ENCODE measurements around the gene RANBP17.
"Not testable (repeated sequence)": the region's sequence is repeated elsewhere in the genome, so short reads cannot be mapped to it uniquely, and the experiment has no call there.

RANBP17 gene

GRCh38 chr5:171031977-171032376, 170.2 kb downstream of the RANBP17 start:
- Histone ChIP-seq H3K4me3 (ENCODE audit: low read length) (no peak overlapping the region), H3K4me2 (ENCODE audit: low read depth, low read length) (no peak overlapping the region), H3K36me3 (replicated peaks; ENCODE audit: insufficient read depth, low read length) (no peaks in the 10 kb centered on the region), H3F3A (ENCODE audit: insufficient read depth, low read length) (no peaks in the 10 kb centered on the region), H4K20me1 (ENCODE audit: insufficient read depth, low read length) (no peaks in the 10 kb centered on the region), H2AFZ (ENCODE audit: low read length) (no peak overlapping the region), H3K79me2 (ENCODE audit: low read length) (no peaks in the 10 kb centered on the region), H3K27me3 (replicated peaks; ENCODE audit: insufficient read depth, low read length) (no peaks in the 10 kb centered on the region), H3K9ac (ENCODE audit: low read length) (no peak overlapping the region), H3K4me1 (ENCODE audit: low read length) (no peaks in the 10 kb centered on the region), H3K9me2 (replicated peaks; ENCODE audit: insufficient read depth, low read length) (no peaks in the 10 kb centered on the region), H3K27ac (ENCODE audit: low read length) (no peak overlapping the region), H3K9me3 (replicated peaks; ENCODE audit: insufficient read depth, low read length) (no peaks in the 10 kb centered on the region)
- no peak for TF ChIP-seq EZH2phosphoT487 (IDR thresholded peaks at IDR 0.05; ENCODE audit: low read length)
- TF ChIP-seq CTCF (IDR thresholded peaks at IDR 0.05; ENCODE audit: low read length): no peak
- no peak for TF ChIP-seq EZH2 (optimal IDR thresholded peaks at IDR 0.05; ENCODE audit: low read depth, low read length)
- no peak for DNase-seq

DNA sequence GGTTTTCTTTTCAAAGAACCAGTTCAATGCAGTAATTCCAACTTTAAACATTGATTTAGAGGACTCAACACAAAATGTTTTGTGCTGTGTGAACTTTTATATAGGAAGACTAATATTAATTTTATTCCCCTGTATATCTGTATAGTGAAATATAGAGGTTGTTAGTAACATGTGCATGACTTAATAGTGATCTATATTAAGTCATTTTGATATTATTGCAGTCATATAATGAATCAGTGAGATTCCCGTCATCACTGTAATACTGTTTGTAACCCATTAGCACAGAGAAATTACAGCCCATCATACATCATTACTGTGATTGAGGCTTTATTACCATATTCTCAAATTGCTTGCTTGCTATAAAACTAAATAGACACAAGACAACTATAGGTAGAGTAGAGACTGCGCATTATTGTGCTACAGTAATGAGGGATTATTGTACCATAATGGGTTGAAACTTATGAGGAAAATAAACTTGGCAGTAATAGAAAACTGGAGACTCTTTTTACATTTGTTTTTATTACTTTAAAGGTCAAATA, 170.7 kb downstream of the RANBP17 start:
- H3K9me3 ChIP-seq (replicated peaks; ENCODE audit: insufficient read depth, low read length): no peaks in the 10 kb centered on the region
- no peak overlapping the region for H3K27ac ChIP-seq (ENCODE audit: low read length)
- H3K9ac ChIP-seq (ENCODE audit: low read length): no peak overlapping the region
- H3K4me3 ChIP-seq (ENCODE audit: low read length): no peak overlapping the region
- H3K36me3 ChIP-seq (replicated peaks; ENCODE audit: insufficient read depth, low read length): no peaks in the 10 kb centered on the region
- TF ChIP-seq EZH2phosphoT487 (IDR thresholded peaks at IDR 0.05; ENCODE audit: low read length) (no peak), CTCF (IDR thresholded peaks at IDR 0.05; ENCODE audit: low read length) (no peak)
- no peak overlapping the region for H2AFZ ChIP-seq (ENCODE audit: low read length)
- no peak overlapping the region for H3K4me2 ChIP-seq (ENCODE audit: low read depth, low read length)
- no peaks in the 10 kb centered on the region for H4K20me1 ChIP-seq (ENCODE audit: insufficient read depth, low read length)
- no peaks in the 10 kb centered on the region for H3K79me2 ChIP-seq (ENCODE audit: low read length)
- H3K27me3 ChIP-seq (replicated peaks; ENCODE audit: insufficient read depth, low read length): no peaks in the 10 kb centered on the region
- H3K4me1 ChIP-seq (ENCODE audit: low read length): no peaks in the 10 kb centered on the region
- no peaks in the 10 kb centered on the region for H3K9me2 ChIP-seq (replicated peaks; ENCODE audit: insufficient read depth, low read length)
- no peak for DNase-seq
- H3F3A ChIP-seq (ENCODE audit: insufficient read depth, low read length): no peaks in the 10 kb centered on the region

- not testable (repeated sequence) for H3F3A ChIP-seq (ENCODE audit: insufficient read depth, low read length); H3K27ac ChIP-seq (ENCODE audit: low read length); H3K9me2 ChIP-seq (replicated peaks; ENCODE audit: insufficient read depth, low read length); H4K20me1 ChIP-seq (ENCODE audit: insufficient read depth, low read length); H3K79me2 ChIP-seq (ENCODE audit: low read length); H3K4me1 ChIP-seq (ENCODE audit: low read length); H3K9ac ChIP-seq (ENCODE audit: low read length); H3K27me3 ChIP-seq (replicated peaks; ENCODE audit: insufficient read depth, low read length); H3K4me3 ChIP-seq (ENCODE audit: low read length); H2AFZ ChIP-seq (ENCODE audit: low read length); H3K4me2 ChIP-seq (ENCODE audit: low read depth, low read length); DNase-seq; H3K9me3 ChIP-seq (replicated peaks; ENCODE audit: insufficient read depth, low read length); H3K36me3 ChIP-seq (replicated peaks; ENCODE audit: insufficient read depth, low read length)
Measured at GRCh38 chr5:171041893-171042292, 180.1 kb downstream of the RANBP17 start.

- Histone ChIP-seq H3K4me3 (ENCODE audit: low read length) (no peak overlapping the region), H3K9ac (ENCODE audit: low read length) (no peak overlapping the region), H3K36me3 (replicated peaks; ENCODE audit: insufficient read depth, low read length) (no peaks in the 10 kb centered on the region), H3K9me2 (replicated peaks; ENCODE audit: insufficient read depth, low read length) (no peaks in the 10 kb centered on the region), H3K4me1 (ENCODE audit: low read length) (no peaks in the 10 kb centered on the region), H2AFZ (ENCODE audit: low read length) (no peak overlapping the region), H3K4me2 (ENCODE audit: low read depth, low read length) (no peak overlapping the region), H3F3A (ENCODE audit: insufficient read depth, low read length) (no peaks in the 10 kb centered on the region), H3K9me3 (replicated peaks; ENCODE audit: insufficient read depth, low read length) (no peaks in the 10 kb centered on the region), H3K27ac (ENCODE audit: low read length) (no peak overlapping the region), H3K79me2 (ENCODE audit: low read length) (no peaks in the 10 kb centered on the region), H4K20me1 (ENCODE audit: insufficient read depth, low read length) (no peaks in the 10 kb centered on the region), H3K27me3 (replicated peaks; ENCODE audit: insufficient read depth, low read length) (no peaks in the 10 kb centered on the region)
- DNase-seq: no peak
- TF ChIP-seq EZH2 (optimal IDR thresholded peaks at IDR 0.05; ENCODE audit: low read depth, low read length) (no peak), CTCF (IDR thresholded peaks at IDR 0.05; ENCODE audit: low read length) (no peak), EZH2phosphoT487 (IDR thresholded peaks at IDR 0.05; ENCODE audit: low read length) (no peak)
Measured at GRCh38 chr5:171050916-171051315, 189.1 kb downstream of the RANBP17 start.

Data from MM.1S (cell line).